GM18873 (cell line): Measurements from ENCODE around the gene JPT2.

Experiments used
- ATAC-seq: cut with Tn5 transposase; IDR thresholded peaks from one replicate; pipeline ENCODE4 v1.9.1; 2021; ENCODE audit warnings: mild to moderate bottlenecking, moderate library complexity, moderate number of reproducible peaks; ENCODE audit not compliant: unreplicated experiment, low FRiP score

Gene JPT2

DNA sequence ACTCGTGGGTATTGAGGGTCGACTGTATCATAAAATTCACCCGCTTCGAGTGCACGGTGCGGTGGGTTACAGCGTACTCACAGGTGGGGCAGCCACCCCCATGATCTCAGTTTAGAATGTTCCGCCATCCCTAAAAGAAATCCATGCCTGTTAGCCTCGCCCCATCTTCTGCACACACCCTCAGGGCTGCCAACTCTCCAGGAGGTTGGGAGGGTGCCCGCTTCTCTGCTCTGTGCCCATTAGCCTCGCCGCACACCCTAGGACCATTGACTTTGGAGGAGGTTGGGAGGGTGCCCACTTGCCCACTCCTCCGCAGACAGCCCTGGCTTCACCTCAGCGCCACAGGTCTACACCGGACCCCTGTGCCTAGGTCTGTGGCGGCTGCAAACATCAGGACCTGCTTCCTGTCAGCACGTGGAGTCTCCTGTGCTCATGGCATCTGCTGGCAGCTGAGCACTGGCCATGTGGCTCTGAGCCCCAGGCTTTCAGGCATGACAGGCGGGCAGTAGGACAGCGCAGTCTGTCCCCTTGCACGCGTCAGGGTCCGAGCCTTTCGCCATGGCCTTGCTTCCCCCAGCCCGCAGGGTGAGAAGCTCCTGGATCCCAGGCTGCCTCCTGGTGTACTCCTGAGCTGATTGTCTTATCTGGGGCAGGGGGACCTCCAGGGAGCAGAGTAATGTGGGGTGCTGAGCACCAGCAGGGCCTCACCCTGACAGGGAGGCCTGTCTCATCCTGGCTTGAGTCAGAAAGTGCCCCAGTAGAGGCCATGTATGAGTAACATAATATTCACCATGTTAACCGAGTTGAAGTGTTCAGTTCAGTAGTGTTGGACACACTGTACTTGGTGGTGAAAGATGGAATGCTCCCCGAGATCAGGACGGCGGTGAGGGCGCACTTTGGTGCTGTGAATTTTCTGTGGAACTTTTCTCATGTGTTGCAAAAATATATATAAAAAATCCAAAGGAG, 71.4 kb downstream of the JPT2 start:
- no peak for ATAC-seq
